ENCODE data around the gene SFI1.
"Not testable (repeated sequence)": the region's sequence is repeated elsewhere in the genome, so short reads cannot be mapped to it uniquely, and the experiment has no call there.

Gene SFI1

GRCh38 chr22:31588970-31589675 is 92.8 kb downstream of the SFI1 start:
- DNase-seq (ENCODE audit: low read depth) = no peak

- DNase-seq (ENCODE audit: low read depth) = not testable (repeated sequence)
Measured at GRCh38 chr22:31590161-31590560, 93.8 kb downstream of the SFI1 start.

- no peak for DNase-seq (ENCODE audit: low read depth)
Measured at GRCh38 chr22:31595271-31595670, 98.9 kb downstream of the SFI1 start.

GRCh38 chr22:31602259-31602952 is 106.1 kb downstream of the SFI1 start:
- no peak for DNase-seq (ENCODE audit: low read depth)

- DNase-seq (ENCODE audit: low read depth) = no peak
Measured at GRCh38 chr22:31603081-31603525, 106.8 kb downstream of the SFI1 start.

GRCh38 chr22:31603574-31603973 is 107.2 kb downstream of the SFI1 start:
- no peak for DNase-seq (ENCODE audit: low read depth)

- DNase-seq (ENCODE audit: low read depth) = no peak
Measured at GRCh38 chr22:31604137-31604705, 107.9 kb downstream of the SFI1 start.

- no peak for DNase-seq (ENCODE audit: low read depth)
Measured at GRCh38 chr22:31604746-31605705, 108.7 kb downstream of the SFI1 start.

GRCh38 chr22:31605851-31606585 is 109.7 kb downstream of the SFI1 start:
- no peak for DNase-seq (ENCODE audit: low read depth)

- DNase-seq (ENCODE audit: low read depth) = no peak
Measured at GRCh38 chr22:31607696-31608095, 111.4 kb downstream of the SFI1 start.

- DNase-seq (ENCODE audit: low read depth) = no peak
Measured at GRCh38 chr22:31609716-31610115, 113.4 kb downstream of the SFI1 start.

GRCh38 chr22:31610611-31611010 is 114.3 kb downstream of the SFI1 start:
- DNase-seq (ENCODE audit: low read depth) = no peak

GRCh38 chr22:31611061-31611760 is 114.9 kb downstream of the SFI1 start:
- DNase-seq (ENCODE audit: low read depth) = no peak

GRCh38 chr22:31612891-31613285 is 116.6 kb downstream of the SFI1 start:
- DNase-seq (ENCODE audit: low read depth) = no peak

GRCh38 chr22:31613286-31613903 is 117.1 kb downstream of the SFI1 start:
- DNase-seq (ENCODE audit: low read depth) = no peak

GRCh38 chr22:31613904-31614296 is 117.6 kb downstream of the SFI1 start:
- DNase-seq (ENCODE audit: low read depth) = no peak

GRCh38 chr22:31614781-31615490 is 118.6 kb downstream of the SFI1 start:
- no peak for DNase-seq (ENCODE audit: low read depth)

- DNase-seq (ENCODE audit: low read depth) = no peak
Measured at GRCh38 chr22:31615491-31615860, 119.1 kb downstream of the SFI1 start.

GRCh38 chr22:31615940-31616314 is 119.6 kb downstream of the SFI1 start:
- DNase-seq (ENCODE audit: low read depth) = no peak
